Activated naive CD8-positive, alpha-beta T cell treated with anti-CD3 and anti-CD28 coated beads, Interleukin-2, amount 10 ng/mL, durations not matched to agents 7 days and 5 days (primary cell): ENCODE results near the gene CHCHD3. TPM values are rescaled to one million over a fixed set of nuclear protein-coding genes. Genes with fewer than 3 reads are reported as not detected.
"Not testable (repeated sequence)": the region's sequence is repeated elsewhere in the genome, so short reads cannot be mapped to it uniquely, and the experiment has no call there.

ENCODE experiments used
- ATAC-seq: fragments of 150-1000 bp; cut with Tn5 transposase; one replicate; pipeline ENCODE4 v1.10.0; 2021; ENCODE audit warnings: low read depth, moderate library complexity
- POLR2A ChIA-PET: fragments of 350-600 bp; sonication (Branson Sonifier 250); formaldehyde crosslinking; loops from one replicate; lab custom pipeline; 2021; ENCODE audit warnings: antibody characterized with exemption; lab: Charles Lee
- DNase-seq: peaks from one replicate; pipeline ENCODE4 v3.0.0; 2021
- H3K27ac Mint-ChIP-seq: one replicate; pipeline ENCODE4 v1.8.0; 2022; ENCODE audit warnings: mild to moderate bottlenecking, mixed read lengths
- H3K27me3 Mint-ChIP-seq: one replicate; pipeline ENCODE4 v1.8.0; 2022; ENCODE audit warnings: mild to moderate bottlenecking, moderate library complexity, mixed read lengths
- H3K36me3 Mint-ChIP-seq: one replicate; pipeline ENCODE4 v1.8.0; 2021; ENCODE audit warnings: mild to moderate bottlenecking, mixed read lengths
- H3K4me1 Mint-ChIP-seq: one replicate; pipeline ENCODE4 v1.8.0; 2021; ENCODE audit warnings: mixed read lengths
- H3K4me3 Mint-ChIP-seq: one replicate; pipeline ENCODE4 v1.8.0; 2022; ENCODE audit warnings: mild to moderate bottlenecking, moderate library complexity, mixed read lengths
- H3K9me3 Mint-ChIP-seq: one replicate; pipeline ENCODE4 v1.8.0; 2021; ENCODE audit warnings: mixed read lengths
- total RNA-seq, 2 experiments: library from RNA; stranded (reverse); gene quantifications; one replicate each; pipeline ENCODE4 v1.2.3, GENCODE V29; 2021

The CHCHD3 gene
- total RNA-seq, 2 experiments from 2014 or later: 40.4 to 44.5 TPM

- ATAC-seq, POLR2A ChIA-PET, H3K9me3 Mint-ChIP-seq, H3K27me3 Mint-ChIP-seq, H3K27ac Mint-ChIP-seq, H3K4me3 Mint-ChIP-seq, DNase-seq, H3K4me1 Mint-ChIP-seq: not testable (repeated sequence)
- peaks cover 11% of the 10 kb centered on the region for H3K36me3 Mint-ChIP-seq
These were observed 114.4 kb downstream of the CHCHD3 start for GRCh38 chr7:132967470-132967848.

- no peaks in the 10 kb centered on the region for H3K4me1 Mint-ChIP-seq
- H3K27me3 Mint-ChIP-seq: no peaks in the 10 kb centered on the region
- DNase-seq (no peak), ATAC-seq (no peak)
- no peak overlapping the region for H3K27ac Mint-ChIP-seq
- POLR2A ChIA-PET: no interaction called here
- peaks cover 7% of the 10 kb centered on the region for H3K36me3 Mint-ChIP-seq
- H3K4me3 Mint-ChIP-seq: no peak overlapping the region
- no peaks in the 10 kb centered on the region for H3K9me3 Mint-ChIP-seq
These were observed 115.0 kb downstream of the CHCHD3 start for GRCh38 chr7:132966754-132967469.

- H3K27me3 Mint-ChIP-seq: no peaks in the 10 kb centered on the region
- H3K27ac Mint-ChIP-seq: no peak overlapping the region
- H3K4me1 Mint-ChIP-seq: no peaks in the 10 kb centered on the region
- DNase-seq (no peak), ATAC-seq (no peak)
- H3K36me3 Mint-ChIP-seq: peaks cover 11% of the 10 kb centered on the region
- no peak overlapping the region for H3K4me3 Mint-ChIP-seq
- peaks cover 3% of the 10 kb centered on the region for H3K9me3 Mint-ChIP-seq
- POLR2A ChIA-PET: no interaction called here
These were observed 115.9 kb downstream of the CHCHD3 start for GRCh38 chr7:132965951-132966350.

GRCh38 chr7:132964876-132965275 is 117.0 kb downstream of the CHCHD3 start:
- Mint-ChIP-seq H3K27me3 (no peaks in the 10 kb centered on the region), H3K36me3 (peaks cover 9% of the 10 kb centered on the region), H3K4me1 (no peaks in the 10 kb centered on the region), H3K4me3 (no peak overlapping the region), H3K9me3 (peaks cover 3% of the 10 kb centered on the region), H3K27ac (no peak overlapping the region)
- no peak for DNase-seq
- POLR2A ChIA-PET: no interaction called here
- ATAC-seq: no peak

- DNase-seq: no peak
- POLR2A ChIA-PET: no interaction called here
- H3K27ac Mint-ChIP-seq: no peak overlapping the region
- H3K27me3 Mint-ChIP-seq: no peaks in the 10 kb centered on the region
- no peak overlapping the region for H3K4me3 Mint-ChIP-seq
- peaks cover 3% of the 10 kb centered on the region for H3K9me3 Mint-ChIP-seq
- H3K36me3 Mint-ChIP-seq: peaks cover 9% of the 10 kb centered on the region
- H3K4me1 Mint-ChIP-seq: no peaks in the 10 kb centered on the region
- no peak for ATAC-seq
These were observed 122.0 kb downstream of the CHCHD3 start for GRCh38 chr7:132959891-132960290.

- Mint-ChIP-seq H3K36me3 (peaks cover 5% of the 10 kb centered on the region), H3K4me3 (no peak overlapping the region), H3K27ac (no peak overlapping the region), H3K27me3 (no peaks in the 10 kb centered on the region), H3K4me1 (no peaks in the 10 kb centered on the region), H3K9me3 (peaks cover under 1% of the 10 kb centered on the region)
- DNase-seq: no peak
- POLR2A ChIA-PET: no interaction called here
- ATAC-seq: no peak
These were observed 125.3 kb downstream of the CHCHD3 start for GRCh38 chr7:132956556-132956955.

GRCh38 chr7:132953468-132953867 is 128.4 kb downstream of the CHCHD3 start:
- no peak for ATAC-seq
- no peak overlapping the region for H3K27ac Mint-ChIP-seq
- peaks cover 13% of the 10 kb centered on the region for H3K36me3 Mint-ChIP-seq
- H3K9me3 Mint-ChIP-seq: no peaks in the 10 kb centered on the region
- no peak for DNase-seq
- H3K4me3 Mint-ChIP-seq: no peak overlapping the region
- H3K4me1 Mint-ChIP-seq: no peaks in the 10 kb centered on the region
- POLR2A ChIA-PET: no interaction called here
- H3K27me3 Mint-ChIP-seq: no peaks in the 10 kb centered on the region

GRCh38 chr7:132950725-132951124 is 131.2 kb downstream of the CHCHD3 start:
- peaks cover 14% of the 10 kb centered on the region for H3K36me3 Mint-ChIP-seq
- DNase-seq (no peak), ATAC-seq (no peak)
- H3K27me3 Mint-ChIP-seq: no peaks in the 10 kb centered on the region
- no peak overlapping the region for H3K27ac Mint-ChIP-seq
- no peaks in the 10 kb centered on the region for H3K9me3 Mint-ChIP-seq
- no peak overlapping the region for H3K4me3 Mint-ChIP-seq
- no peaks in the 10 kb centered on the region for H3K4me1 Mint-ChIP-seq
- POLR2A ChIA-PET: no interaction called here

GRCh38 chr7:132947011-132947410 is 134.9 kb downstream of the CHCHD3 start:
- DNase-seq: no peak
- H3K27me3 Mint-ChIP-seq: no peaks in the 10 kb centered on the region
- no peaks in the 10 kb centered on the region for H3K4me1 Mint-ChIP-seq
- POLR2A ChIA-PET: no interaction called here
- H3K36me3 Mint-ChIP-seq: peaks cover 16% of the 10 kb centered on the region
- no peak overlapping the region for H3K4me3 Mint-ChIP-seq
- H3K27ac Mint-ChIP-seq: no peak overlapping the region
- no peak for ATAC-seq
- no peaks in the 10 kb centered on the region for H3K9me3 Mint-ChIP-seq

GRCh38 chr7:132944774-132945173 is 137.1 kb downstream of the CHCHD3 start:
- no peaks in the 10 kb centered on the region for H3K9me3 Mint-ChIP-seq
- no peak overlapping the region for H3K4me3 Mint-ChIP-seq
- peaks cover 2% of the 10 kb centered on the region for H3K4me1 Mint-ChIP-seq
- ATAC-seq (no peak), DNase-seq (no peak)
- POLR2A ChIA-PET: no interaction called here
- peaks cover 21% of the 10 kb centered on the region for H3K36me3 Mint-ChIP-seq
- H3K27ac Mint-ChIP-seq: no peak overlapping the region
- no peaks in the 10 kb centered on the region for H3K27me3 Mint-ChIP-seq

GRCh38 chr7:132943645-132944044 is 138.2 kb downstream of the CHCHD3 start:
- Mint-ChIP-seq H3K9me3 (no peaks in the 10 kb centered on the region), H3K27me3 (no peaks in the 10 kb centered on the region), H3K27ac (no peak overlapping the region), H3K36me3 (peaks cover 17% of the 10 kb centered on the region), H3K4me3 (no peak overlapping the region), H3K4me1 (peaks cover 2% of the 10 kb centered on the region)
- POLR2A ChIA-PET: no interaction called here
- DNase-seq: no peak
- no peak for ATAC-seq

- POLR2A ChIA-PET: no interaction called here
- Mint-ChIP-seq H3K4me1 (peaks cover 2% of the 10 kb centered on the region), H3K27ac (no peak overlapping the region), H3K36me3 (peaks cover 16% of the 10 kb centered on the region), H3K9me3 (no peaks in the 10 kb centered on the region), H3K4me3 (no peak overlapping the region), H3K27me3 (no peaks in the 10 kb centered on the region)
- DNase-seq (no peak), ATAC-seq (no peak)
These were observed 139.2 kb downstream of the CHCHD3 start for GRCh38 chr7:132942701-132943100.

GRCh38 chr7:132941905-132942304 is 140.0 kb downstream of the CHCHD3 start:
- Mint-ChIP-seq H3K27ac (no peak overlapping the region), H3K36me3 (peaks cover 16% of the 10 kb centered on the region), H3K27me3 (no peaks in the 10 kb centered on the region), H3K9me3 (no peaks in the 10 kb centered on the region), H3K4me1 (peaks cover 2% of the 10 kb centered on the region), H3K4me3 (no peak overlapping the region)
- POLR2A ChIA-PET: no interaction called here
- DNase-seq (no peak), ATAC-seq (no peak)

- ATAC-seq (no peak), DNase-seq (no peak)
- peaks cover 2% of the 10 kb centered on the region for H3K4me1 Mint-ChIP-seq
- H3K36me3 Mint-ChIP-seq: peaks cover 16% of the 10 kb centered on the region
- no peak overlapping the region for H3K27ac Mint-ChIP-seq
- H3K27me3 Mint-ChIP-seq: no peaks in the 10 kb centered on the region
- POLR2A ChIA-PET: no interaction called here
- no peak overlapping the region for H3K4me3 Mint-ChIP-seq
- no peaks in the 10 kb centered on the region for H3K9me3 Mint-ChIP-seq
These were observed 140.5 kb downstream of the CHCHD3 start for GRCh38 chr7:132941428-132941827.
